Activated CD8-positive, alpha-beta memory T cell treated with anti-CD3 and anti-CD28 coated beads for 36 hours (primary cell): ENCODE data around the gene GRIN2C. TPM values are rescaled to one million over a fixed set of nuclear protein-coding genes. Genes with fewer than 3 reads are reported as not detected.

Experiments used
- CTCF ChIA-PET: fragments of 350-600 bp; sonication (Branson Sonifier 250); formaldehyde crosslinking; loops from one replicate; lab custom pipeline; 2021; ENCODE audit warnings: antibody characterized with exemption; lab: Charles Lee
- POLR2A ChIA-PET: fragments of 350-600 bp; sonication (Branson Sonifier 250); formaldehyde crosslinking; loops from one replicate; lab custom pipeline; 2021; ENCODE audit warnings: antibody characterized with exemption; lab: Charles Lee
- total RNA-seq, 2 experiments: library from RNA; stranded (reverse); gene quantifications; one replicate each; pipeline ENCODE4 v1.2.3, GENCODE V29; 2021

The GRIN2C gene
- total RNA-seq, 2 experiments from 2014 or later: not detected

DNA sequence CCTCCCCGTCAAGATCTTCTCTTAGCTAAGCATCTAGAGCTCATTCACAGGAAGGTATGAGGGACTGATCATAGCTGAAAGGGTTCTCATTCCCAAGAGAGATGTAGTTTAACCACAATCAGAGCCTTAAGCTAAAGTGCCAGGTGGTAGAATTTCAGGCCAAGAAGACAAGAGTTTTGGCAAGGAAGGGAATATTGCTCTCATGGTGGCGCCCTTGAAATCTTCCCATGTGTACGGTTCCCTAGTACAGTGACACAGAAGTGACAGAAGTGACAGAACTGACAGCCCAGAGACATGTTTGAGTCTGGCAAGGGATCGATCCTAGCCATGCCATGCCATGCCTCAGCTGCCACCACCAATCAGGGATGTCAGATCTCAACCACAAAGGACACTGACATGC is 2.5 kb downstream of the GRIN2C start:
- POLR2A ChIA-PET: no interaction called here

DNA sequence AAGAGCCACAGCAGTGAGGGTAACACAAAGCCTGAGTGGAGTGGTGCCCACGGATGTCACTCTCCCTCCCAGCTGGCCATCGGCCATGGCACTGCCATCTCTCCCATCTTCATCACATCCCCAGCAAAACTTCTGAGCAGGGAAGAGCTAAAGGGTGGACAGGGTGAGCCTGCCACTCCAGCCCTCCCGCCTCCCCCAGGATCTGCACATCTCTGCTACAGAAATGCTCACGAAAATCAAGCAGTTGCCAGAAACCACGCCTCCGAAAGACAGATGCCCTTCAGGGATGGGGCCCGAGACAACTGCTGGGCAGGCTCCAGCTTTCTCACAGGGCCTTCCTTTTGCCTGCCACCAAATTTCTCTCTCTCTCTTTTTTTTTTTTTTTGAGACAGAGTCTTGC is 3.6 kb downstream of the GRIN2C start:
- ChIA-PET POLR2A (no interaction called here), CTCF (interaction anchor here (0.7 to 1.7 kb wide), 3 partner anchors 10 to 70 kb away, joined by 3 to 8 read pairs (median 5); no protein-coding TSS in a partner anchor)

More for the DNA sequence above, 2.5 kb downstream of the GRIN2C start:
- CTCF ChIA-PET: interaction anchor here (1.4 to 1.7 kb wide), 2 partner anchors 66 to 200 kb away, joined by 4 to 8 read pairs; no protein-coding TSS in a partner anchor

DNA sequence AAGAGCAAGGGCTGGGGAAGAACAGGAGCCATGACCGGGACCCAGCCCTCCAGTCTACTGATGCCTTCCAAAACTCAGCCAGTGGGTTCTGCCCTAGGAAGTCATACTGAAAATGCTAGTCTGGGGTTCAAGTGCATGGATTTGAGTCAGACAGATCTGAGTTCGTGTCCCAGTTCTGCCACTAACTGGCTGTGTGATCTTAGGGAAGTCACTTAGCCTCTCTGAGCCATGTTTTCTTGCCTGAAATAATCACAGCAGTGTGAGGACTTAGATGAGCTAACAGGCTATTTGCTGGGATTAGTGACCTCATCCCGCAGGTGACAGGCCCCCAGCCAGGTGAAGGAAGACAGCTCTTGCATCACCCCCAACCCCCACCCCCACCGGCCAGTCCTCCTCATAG is 4.4 kb downstream of the GRIN2C start:
- ChIA-PET POLR2A (no interaction called here), CTCF (no interaction called here)

DNA sequence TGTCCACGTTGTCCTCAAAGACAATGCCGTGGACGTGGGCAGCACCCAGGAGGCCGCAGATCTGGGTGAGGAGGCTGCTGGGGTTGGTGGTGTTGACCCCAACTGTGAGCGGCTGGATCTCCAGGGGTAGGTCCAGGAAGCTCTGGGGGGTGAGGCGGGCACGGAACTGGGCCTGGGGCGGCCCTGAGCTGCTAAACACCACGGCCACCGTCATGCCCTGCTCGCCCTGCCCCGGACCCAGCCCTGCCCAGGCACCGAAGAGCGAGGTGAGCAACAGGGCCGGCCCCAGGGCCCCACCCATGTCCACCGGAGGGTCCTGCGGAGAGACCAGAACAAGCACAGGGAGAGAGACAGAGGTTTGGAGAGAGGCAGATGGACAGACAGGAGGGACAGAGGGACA is 4.9 kb downstream of the GRIN2C start:
- CTCF ChIA-PET: interaction anchor here (1.3 to 1.5 kb wide), 2 partner anchors 9 to 64 kb away, joined by 8 to 9 read pairs; no protein-coding TSS in a partner anchor
- POLR2A ChIA-PET: no interaction called here

DNA sequence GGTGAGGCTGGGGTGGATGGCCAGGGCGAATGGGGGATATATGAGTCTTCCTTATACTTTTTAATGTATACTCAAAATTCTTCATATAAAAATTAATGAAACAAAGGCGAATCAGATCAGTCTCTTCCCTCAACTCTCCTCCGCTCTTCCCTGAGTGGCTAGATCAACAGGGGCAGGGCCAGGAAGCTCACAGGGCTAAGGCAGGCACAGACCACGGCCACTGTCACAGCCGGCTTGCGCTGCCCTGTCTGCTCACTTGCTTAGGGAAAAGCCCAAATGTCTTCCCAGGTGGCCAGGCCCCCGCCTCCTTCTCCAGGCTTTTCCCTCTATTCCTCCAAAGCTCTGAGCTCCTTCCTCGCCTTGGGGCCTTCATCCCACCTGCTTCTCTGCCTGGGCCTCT is 6.0 kb downstream of the GRIN2C start:
- POLR2A ChIA-PET: no interaction called here
- CTCF ChIA-PET: interaction anchor here (1.3 to 2.1 kb wide), 4 partner anchors 10 to 62 kb away, joined by 4 to 9 read pairs (median 7); no protein-coding TSS in a partner anchor

DNA sequence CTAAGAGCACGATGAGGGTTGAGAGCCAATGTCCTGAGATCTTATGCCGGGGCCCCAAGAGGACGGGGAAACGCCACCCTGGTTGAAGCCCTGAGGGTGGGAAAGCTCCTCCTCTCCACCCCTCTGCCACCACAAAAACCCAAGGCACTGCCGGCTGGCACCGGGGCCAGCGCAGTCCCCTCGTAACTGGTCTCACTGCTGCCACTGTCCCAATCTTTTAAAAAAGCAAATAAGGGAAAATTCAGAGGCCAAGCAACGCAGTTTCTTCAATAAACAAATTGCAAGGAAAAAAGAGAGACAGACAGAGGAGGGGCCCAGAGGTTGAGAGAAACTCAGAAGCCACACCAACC is 6.7 kb downstream of the GRIN2C start:
- ChIA-PET POLR2A (no interaction called here), CTCF (interaction anchor here (1.0 to 2.8 kb wide), 5 partner anchors 9 to 13 kb away, joined by 4 to 13 read pairs (median 8); no protein-coding TSS in a partner anchor)

DNA sequence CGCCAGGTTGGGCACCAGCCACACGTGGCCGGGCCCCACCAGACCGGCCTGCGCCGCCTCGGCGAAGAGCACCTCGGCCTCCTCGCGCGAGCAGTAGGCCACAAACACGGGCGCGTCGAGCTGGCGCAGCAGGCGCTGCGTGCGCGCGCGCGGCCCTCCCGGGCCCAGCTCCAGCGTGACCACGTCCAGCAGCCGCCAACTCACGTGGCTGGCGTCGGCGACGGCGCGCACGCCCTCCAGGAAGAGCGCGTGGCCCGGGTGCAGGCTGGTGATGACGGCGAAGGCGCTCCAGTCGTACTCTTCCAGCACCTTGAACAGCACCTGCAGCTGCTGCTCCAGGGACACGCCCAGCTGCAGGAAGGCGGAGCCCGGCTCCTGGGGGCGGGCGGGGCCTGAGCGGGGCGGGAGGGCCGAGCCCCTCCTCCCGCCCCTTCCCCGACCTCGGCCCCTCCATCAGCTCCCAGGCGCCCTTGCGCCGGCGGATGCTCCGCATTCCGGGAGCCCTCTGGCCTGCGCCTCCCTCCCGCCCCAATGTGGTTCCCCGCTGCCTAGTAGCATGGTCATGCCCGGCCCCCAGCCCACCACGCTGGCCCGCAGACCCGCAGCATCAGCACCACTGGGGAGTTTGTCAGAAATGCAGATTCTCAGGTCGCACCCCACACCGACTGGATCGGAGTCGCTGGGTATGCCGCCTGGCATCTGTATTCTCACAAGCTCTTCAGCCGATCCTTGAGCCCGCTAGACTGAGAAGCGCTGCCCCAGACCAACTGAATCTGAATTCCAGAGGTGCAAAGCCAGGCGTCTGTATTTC is 7.2 kb downstream of the GRIN2C start:
- ChIA-PET POLR2A (interaction anchor here (0.8 kb wide), 1 partner anchor 21 kb away, joined by 4 read pairs; the partner anchor contains the start of gene FDXR), CTCF (interaction anchor here (0.6 to 2.8 kb wide), 6 partner anchors 8 to 145 kb away, joined by 3 to 13 read pairs (median 7); no protein-coding TSS in a partner anchor)

DNA sequence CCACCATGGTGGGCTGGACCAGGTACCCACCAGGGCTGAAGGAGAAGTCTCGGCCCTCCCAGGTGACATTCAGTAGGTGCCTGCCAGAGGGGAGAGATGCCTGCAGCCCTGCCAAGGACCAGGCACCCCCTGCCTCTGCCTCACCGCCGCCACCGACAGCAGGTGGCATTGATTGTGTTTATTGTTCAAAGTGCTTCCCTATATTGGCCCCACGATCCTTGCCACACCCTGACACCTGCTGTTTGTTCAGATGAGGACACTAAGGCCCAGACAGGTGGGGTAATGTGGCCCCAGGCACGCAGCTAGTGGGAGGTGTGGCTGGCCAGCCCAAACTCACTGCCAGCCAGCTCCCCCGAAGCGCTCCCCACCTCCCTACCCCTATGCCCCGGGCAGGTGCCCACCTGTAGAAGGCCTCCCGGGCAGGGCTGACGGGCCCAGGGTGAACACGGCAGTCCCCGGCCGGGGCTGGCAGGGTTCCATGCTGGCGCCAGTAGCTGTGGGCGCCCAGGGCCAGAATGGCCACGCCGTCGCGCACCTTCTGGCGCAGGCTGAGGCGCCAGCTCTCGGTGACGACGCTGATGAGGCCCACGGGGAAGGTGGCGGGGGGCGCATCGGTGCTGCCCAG is 8.0 kb downstream of the GRIN2C start:
- ChIA-PET POLR2A (interaction anchor here (0.8 kb wide), 1 partner anchor 21 kb away, joined by 4 read pairs; the partner anchor contains the start of gene FDXR), CTCF (interaction anchor here (1.0 to 2.8 kb wide), 4 partner anchors 9 to 60 kb away, joined by 3 to 13 read pairs (median 10); no protein-coding TSS in a partner anchor)

DNA sequence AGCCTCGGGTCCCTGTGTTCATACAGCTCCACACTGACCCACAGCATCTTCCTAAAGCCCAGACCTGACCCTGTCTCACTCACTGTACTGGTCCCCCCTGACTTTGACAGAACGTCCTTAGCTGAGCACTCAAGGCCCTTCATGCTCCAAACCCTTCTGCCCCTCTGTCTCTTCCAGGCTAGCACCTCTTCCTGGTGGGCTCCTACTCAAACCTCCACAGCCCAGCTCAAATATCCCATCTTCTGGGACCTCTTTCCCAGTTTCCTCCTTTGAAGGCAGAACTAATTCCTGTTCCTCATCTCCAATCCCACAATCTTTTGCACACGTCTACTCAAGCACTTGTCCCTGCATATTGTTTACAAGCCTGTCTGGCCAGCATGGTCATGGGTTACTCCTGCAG is 8.8 kb downstream of the GRIN2C start:
- ChIA-PET POLR2A (no interaction called here), CTCF (interaction anchor here (1.4 to 2.8 kb wide), 3 partner anchors 11 to 59 kb away, joined by 5 to 13 read pairs (median 11); no protein-coding TSS in a partner anchor)

DNA sequence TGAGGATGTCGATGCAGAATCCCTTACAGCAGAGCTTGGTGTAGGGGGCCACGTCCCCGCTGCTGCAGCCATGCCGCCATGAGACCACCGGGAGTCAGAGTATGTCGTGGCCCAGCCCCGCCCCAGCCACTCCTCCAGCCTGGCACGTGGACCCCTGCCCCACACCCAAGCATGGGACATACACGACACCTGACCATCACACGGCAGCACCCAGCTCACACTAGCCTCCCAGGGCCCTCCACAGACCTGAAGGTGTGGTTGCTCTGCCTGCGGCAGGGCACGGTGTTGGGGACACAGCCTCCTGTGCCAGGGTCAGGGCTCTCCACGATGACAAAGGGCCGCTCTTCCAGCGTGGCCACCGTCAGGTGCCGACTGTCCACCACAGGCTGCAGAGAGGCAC is 9.4 kb downstream of the GRIN2C start:
- ChIA-PET CTCF (interaction anchor here (1.4 to 2.8 kb wide), 3 partner anchors 12 to 59 kb away, joined by 5 to 13 read pairs (median 11); no protein-coding TSS in a partner anchor), POLR2A (no interaction called here)

DNA sequence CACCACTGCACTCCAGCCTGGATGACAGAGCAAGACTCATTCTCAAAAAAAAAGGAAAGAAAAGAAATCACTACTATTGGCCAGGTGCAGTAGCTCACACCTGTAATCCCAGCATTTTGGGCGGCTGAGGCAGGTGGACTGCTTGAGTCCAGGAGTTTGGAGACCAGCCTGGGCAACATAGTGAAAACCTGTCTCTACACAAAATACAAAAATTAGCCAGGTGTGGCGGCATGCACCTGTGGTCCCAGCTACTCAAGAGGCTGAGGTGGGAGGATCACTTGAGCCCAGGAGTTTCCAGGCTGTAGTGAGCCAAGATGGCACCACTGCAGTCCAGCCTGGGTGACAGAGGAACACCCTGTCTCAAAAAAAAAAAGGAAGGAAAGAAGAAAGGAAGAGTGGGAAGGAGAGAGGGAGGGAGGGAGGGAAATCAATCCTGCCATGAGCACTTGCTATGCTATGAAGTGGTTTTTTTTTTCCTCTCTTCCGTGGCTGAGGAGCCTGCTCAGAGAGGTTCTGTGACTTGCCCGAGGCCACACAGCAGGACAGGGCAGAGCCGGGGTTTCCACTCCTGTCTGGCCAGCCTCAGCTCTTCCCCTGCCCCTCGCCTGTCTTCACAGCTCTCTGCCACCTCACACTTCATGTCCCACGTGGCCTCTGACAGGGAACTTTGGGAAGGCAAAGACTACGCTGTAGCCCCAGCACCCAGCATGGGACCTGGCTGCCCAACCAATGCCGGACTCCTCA is 10.9 kb downstream of the GRIN2C start:
- POLR2A ChIA-PET: no interaction called here
- CTCF ChIA-PET: no interaction called here

DNA sequence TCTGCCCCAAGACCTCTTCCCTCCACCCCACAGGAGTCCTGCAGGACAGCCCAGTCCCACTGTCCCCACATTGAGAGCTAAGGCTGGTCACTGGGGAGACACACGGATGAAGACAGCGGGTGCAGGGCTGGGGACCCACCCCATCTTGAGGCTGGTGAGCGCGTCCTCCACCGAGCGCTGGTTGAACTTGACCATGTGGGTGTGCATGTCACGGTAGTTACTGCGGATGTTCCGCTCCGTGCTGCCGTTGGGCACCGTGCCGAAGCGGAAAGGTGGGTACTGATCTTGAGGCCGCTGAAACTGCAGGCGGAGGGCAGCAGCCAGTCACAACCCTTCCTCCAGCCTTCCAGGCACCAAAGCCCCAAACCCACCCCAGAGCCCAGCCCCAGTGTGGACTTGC is 13.1 kb downstream of the GRIN2C start:
- ChIA-PET CTCF (interaction anchor here (1.0 kb wide), 2 partner anchors 15 to 55 kb away, joined by 3 read pairs; no protein-coding TSS in a partner anchor), POLR2A (no interaction called here)

DNA sequence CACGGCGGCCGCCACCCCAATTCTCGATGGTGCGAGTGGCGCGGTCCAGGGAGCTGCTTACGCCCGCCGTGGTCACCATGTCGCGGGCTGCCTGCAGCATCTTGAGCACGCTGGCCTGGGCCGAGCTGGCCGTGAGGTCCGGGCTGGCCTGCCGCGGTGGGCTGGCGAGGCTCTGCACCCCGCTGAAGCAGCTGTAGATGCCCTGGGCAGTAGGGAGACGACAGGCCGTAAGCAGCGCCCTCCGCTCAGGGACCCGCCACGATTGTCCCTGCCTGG is 16.4 kb downstream of the GRIN2C start:
- POLR2A ChIA-PET: no interaction called here
- CTCF ChIA-PET: interaction anchor here (1.4 to 3.3 kb wide), 4 partner anchors 10 to 52 kb away, joined by 6 to 13 read pairs (median 10); no protein-coding TSS in a partner anchor

DNA sequence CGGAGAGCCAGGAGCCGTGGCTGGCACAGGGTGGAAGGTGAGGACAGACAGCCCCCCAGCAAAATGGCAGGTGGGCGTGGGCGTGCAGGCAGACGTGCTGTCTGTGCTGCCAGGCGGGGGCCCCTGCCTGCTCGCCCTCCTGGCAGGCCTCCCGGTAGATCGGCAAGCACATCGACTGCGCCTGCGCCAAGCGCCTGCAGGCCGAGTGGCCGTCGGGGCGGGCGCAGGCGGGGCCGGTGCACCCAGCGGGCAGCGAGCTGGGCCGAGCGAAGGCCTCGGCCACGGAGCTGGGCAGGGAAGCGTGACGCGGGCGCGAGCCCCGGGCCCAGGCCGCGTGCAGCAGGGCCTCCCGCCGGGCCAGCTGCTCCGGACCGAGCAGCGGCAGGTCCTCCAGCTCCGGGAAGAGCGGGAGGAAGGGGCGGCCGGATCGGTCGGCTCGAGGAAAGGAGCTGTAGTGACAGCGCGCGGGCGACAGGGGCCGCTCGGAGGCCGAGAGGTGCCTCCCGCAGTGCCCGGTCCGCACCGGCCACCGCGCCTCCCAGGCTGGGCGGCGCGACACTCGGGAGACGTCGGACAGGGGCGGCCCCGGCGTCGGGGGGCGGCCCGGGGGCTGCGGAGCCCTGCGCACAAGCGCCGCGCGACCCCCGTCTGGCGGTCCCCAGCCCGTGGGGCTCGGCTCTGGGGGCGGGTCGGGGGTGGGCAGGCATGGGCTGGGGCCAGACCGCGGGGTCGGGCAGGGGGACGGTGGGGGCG is 16.9 kb downstream of the GRIN2C start:
- ChIA-PET CTCF (interaction anchor here (1.4 to 3.3 kb wide), 4 partner anchors 11 to 51 kb away, joined by 6 to 13 read pairs (median 10); no protein-coding TSS in a partner anchor), POLR2A (no interaction called here)

DNA sequence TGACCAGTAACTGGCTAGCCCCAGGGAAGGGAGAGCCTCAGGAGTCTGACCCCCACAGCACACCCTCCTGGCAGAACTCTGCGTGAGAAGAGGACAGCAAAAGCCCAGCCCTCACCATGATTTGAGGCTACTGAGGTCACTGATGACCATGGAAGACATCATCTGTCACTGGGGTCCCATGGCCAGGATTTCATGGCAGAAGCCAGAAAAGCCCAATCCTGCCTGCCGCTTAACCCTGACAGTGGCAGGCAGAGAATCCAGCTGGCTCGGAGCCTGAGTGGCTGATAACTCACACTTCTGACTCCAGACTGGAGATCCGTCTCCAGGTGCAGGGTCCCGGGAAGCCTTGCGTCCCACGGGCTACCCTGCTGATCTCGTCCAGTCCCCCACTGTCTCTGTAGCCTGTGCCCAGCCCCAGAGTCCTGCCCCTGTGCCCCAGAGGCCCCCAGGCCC is 17.5 kb downstream of the GRIN2C start:
- POLR2A ChIA-PET: no interaction called here
- CTCF ChIA-PET: interaction anchor here (2.4 to 3.3 kb wide), 2 partner anchors 20 to 51 kb away, joined by 12 to 13 read pairs; no protein-coding TSS in a partner anchor

DNA sequence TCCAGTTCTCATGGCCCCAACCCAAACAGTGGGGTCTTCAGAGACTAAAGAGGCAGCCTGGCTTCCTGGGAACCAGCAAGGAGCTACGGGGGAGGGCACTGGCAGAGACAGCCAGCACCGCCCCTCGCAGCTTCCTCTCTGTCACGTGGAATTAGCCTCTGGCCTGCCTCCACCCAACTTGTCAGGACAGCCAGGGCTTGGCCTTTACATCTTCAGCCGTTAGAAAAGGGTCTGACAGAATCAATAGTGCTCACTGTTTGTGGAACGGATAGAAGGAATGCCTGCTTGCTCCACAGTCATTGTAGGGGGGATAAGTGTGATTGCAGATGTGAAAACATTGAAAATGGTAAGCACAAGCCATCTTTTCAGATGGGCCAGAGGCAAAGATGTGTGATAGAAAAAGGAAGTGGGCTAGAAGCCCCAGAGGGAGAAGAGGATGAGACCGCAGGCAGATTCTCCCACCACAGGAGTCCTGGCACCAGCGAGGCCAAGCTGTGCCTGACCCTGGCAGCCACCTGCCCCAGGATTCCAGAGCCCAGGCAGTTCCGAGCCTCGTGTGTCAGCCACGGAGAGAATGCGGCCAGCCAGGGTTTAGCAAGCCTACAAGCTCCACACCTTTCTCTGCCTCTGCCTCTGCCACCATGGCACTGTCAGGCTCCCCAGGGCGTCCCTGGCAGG is 18.6 kb downstream of the GRIN2C start:
- ChIA-PET CTCF (interaction anchor here (0.7 to 1.8 kb wide), 2 partner anchors 21 to 50 kb away, joined by 3 to 8 read pairs; no protein-coding TSS in a partner anchor), POLR2A (interaction anchor here (1.0 kb wide), 1 partner anchor 13 kb away, joined by 3 read pairs; no protein-coding TSS in a partner anchor)
